ENCODE measurements around the gene TNK2.
"Not testable (repeated sequence)": the region's sequence is repeated elsewhere in the genome, so short reads cannot be mapped to it uniquely, and the experiment has no call there.

TNK2 gene

DNA sequence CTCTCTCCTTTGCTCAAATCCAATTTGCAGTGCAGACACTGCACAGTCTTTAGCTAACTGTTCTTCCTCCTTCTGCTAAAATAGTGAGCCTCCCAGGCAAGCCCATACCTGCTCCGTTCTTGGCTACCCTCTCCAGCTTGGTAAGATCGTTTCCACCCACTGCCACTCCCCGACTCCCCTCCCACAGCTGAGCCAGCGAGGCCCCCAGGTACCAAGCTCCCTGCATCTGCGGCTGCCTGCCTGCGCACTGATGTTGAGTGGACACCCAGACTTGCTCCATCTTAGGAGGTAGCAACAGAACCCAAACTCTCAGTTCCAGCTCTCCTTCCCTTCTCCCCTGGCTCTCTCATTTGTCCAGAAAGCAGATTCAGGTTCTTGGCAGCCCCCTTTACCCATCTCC lies 7.9 kb upstream of the TNK2 start:
- DNase-seq = no peak

- DNase-seq = no peak
These were observed 6.5 kb upstream of the TNK2 start for GRCh38 chr3:195914648-195915473.

DNA sequence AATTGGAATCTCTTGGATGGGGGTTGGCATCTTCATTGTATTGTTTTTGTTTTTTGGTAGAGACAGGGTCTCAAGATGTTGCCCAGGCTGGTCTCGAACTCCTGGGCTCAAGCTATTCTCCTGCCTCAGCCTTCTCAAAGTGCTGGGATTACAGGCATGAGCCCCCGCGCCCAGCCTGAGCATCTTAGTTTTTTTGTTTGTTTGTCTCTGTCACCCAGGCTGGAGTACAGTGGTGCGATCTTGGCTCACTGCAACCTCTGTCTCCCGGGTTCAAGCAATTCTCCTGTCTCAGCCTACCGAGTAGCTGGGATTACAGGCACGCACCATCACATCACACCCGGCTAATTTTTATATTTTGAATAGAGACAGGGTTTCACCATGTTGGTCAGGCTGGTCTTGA lies 5.8 kb upstream of the TNK2 start:
- not testable (repeated sequence) for DNase-seq

DNA sequence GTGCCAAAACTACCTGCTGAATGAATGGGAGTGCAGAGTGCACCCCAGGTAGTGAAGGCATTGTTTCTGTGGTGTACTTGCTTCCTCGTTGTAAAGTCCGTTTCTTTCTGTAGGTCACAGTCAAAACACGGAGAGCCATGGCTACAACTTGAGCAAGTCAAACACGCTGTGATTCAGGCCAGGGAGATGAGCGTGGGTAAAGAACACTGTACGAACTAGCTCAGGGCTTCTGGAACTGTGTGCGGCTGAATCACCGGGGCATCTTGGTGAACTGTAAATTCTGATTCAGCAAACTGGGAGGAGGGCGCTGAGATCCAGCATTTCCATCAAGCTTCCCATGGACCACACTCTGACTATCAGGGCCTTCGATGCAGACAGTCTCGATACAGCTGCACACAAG lies 5.0 kb upstream of the TNK2 start:
- no peak for DNase-seq

GRCh38 chr3:195911946-195912270 lies 3.6 kb upstream of the TNK2 start:
- DNase-seq = peak; percentile 64

GRCh38 chr3:195911041-195911945 lies 2.9 kb upstream of the TNK2 start:
- DNase-seq = no peak

DNA sequence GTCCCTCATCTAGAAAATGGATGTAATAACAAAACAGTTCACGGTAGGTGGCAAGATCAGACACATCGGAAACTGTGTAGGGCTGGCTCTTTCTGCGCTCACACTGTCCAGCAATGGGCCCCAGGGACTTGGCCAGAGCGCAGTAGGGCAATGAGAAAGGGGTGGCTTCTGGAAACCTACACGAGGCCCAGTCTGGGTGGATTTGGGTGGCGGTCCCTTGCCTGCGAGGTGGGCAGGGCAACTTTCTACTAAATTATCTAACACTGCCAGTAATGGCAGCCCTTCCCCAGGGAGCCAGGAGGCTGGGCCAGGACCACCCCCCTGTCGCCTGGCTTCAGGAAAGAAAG lies 2.1 kb upstream of the TNK2 start:
- DNase-seq = no peak

GRCh38 chr3:195909644-195910498 lies 1.5 kb upstream of the TNK2 start:
- DNase-seq = peak; percentile 95

- DNase-seq = peak; percentile 76
These were observed 587 bp upstream of the TNK2 start for GRCh38 chr3:195908694-195909581.

GRCh38 chr3:195907684-195907933 lies 742 bp downstream of the TNK2 start:
- DNase-seq = no peak

GRCh38 chr3:195906865-195907683 lies 1.3 kb downstream of the TNK2 start:
- peak; percentile 76 for DNase-seq

- peak; percentile 46 for DNase-seq
These were observed 2.1 kb downstream of the TNK2 start for GRCh38 chr3:195905970-195906864.

DNA sequence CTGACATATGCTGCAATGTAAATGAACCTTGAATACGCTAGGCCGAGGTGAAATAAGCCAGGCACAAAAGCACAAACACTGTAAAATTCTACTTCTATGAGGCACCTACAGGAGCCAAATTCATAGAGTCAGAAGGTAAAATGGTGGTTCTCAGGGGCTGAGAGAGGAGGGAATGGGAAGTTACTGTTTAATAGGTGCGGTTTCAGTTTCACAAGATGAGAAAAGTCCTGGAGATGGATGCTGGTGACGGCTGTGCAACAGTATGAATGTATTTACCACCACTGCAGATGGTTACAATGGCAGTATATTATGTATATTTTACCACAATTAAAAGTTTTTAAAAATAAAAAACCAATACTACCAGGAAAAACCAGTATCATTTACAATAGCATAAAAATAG lies 4.0 kb downstream of the TNK2 start:
- no peak for DNase-seq

- DNase-seq = no peak
These were observed 4.4 kb downstream of the TNK2 start for GRCh38 chr3:195903950-195904290.

- not testable (repeated sequence) for DNase-seq
These were observed 5.7 kb downstream of the TNK2 start for GRCh38 chr3:195902634-195903033.

DNA sequence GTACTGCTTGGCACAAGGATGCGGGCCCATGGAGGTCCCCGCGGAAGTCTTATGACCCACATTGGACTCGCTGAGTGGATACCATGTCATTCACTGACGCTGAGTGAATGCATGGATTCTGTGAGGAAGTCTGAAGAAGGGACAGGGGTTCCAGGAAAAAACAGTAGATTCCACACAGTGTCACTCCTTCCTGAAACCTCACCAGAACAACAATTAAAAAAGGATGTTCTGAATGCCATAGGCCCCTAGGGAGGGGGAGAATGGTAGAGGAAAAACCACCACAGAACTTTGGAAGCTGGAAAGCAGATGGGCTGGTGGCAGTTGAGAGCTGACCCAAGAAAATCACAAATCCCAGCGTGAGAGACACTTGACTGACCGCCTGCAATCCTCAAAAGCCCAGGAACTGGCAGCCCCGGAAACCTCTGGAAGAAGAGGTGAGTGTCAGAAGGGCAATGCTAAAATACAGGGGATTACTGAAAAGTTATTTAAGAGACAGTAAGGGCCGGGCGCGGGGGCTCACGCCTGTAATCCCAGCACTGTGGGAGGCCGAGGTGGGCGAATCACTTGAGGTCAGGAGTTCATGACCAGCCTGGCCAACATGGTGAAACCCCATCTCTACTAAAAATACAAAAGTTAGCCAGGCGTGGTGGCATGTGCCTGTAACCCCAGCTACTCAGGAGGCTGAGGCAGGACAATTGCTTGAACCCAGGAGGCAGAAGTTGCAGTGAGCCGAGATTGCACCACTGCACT lies 6.3 kb downstream of the TNK2 start:
- not testable (repeated sequence) for DNase-seq

DNA sequence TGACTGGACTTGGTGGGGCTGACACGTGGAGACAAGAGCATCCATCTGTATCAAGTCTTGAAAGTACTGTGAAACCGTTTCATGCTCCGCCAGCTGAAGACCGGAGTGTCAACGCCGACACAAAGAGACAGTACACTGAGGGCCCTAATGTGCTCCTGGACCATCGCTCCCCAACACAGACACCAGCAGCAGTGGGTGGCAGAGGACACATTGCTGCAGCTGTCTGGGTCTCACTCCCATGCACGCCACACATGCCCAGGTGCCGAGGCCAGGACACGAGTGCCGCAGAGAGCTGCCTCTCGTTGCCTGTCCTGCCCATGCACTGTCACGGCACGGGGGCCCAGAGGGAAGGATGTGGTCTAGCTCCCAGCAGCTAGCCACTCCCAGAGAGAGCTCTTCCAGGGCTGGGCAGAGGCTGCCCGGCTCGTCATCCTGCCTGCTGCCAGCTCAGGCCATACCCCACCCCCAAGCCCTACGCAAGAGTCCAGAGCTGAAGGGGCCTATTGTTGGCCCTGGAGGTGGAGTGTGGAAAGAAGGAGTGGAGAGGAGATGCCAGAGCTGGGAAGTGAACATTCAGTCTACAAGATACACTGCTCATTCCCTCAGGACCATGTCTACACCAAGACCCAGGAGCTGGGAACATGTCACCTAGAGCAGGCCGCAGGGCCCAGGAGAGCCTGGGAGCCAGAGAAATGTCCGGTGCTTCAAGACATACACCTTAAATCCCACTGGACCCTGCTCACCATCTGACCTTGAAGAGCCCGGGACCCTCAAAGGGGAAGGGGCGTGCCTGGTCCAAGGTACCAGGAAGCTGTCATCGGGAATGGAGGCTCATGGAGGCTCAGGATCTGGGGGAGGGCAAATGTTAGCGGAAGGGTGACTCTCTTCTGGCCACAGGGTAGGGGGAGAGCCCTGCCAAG lies 7.7 kb downstream of the TNK2 start:
- DNase-seq = no peak

GRCh38 chr3:195899701-195900435 lies 8.5 kb downstream of the TNK2 start:
- DNase-seq = peak; percentile 71
